ENCODE data around the gene LMOD1. TPM values are rescaled to one million over a fixed set of nuclear protein-coding genes. Genes with fewer than 3 reads are reported as not detected.

The LMOD1 gene
- total RNA-seq, 1 experiment from 2014 or later = not detected

- peak overlapping the region; percentile 33 for H3K27ac Mint-ChIP-seq (ENCODE audit: unreplicated experiment)
- peaks cover 9% of the 10 kb centered on the region for H3K4me1 Mint-ChIP-seq (ENCODE audit: low read depth, unreplicated experiment)
- no peak for TF ChIP-seq CTCF (IDR thresholded peaks at IDR 0.05; ENCODE audit: unreplicated experiment)
- CTCF ChIA-PET = interaction anchor here (0.6 to 2.0 kb wide), 4 partner anchors 18 to 207 kb away, joined by 3 to 10 read pairs (median 4); partner anchors contain the start of gene IPO9
- H3K4me3 Mint-ChIP-seq (ENCODE audit: low read depth, unreplicated experiment) = peak overlapping the region; percentile 96
- DNase-seq = peak; percentile 79
- peaks cover 26% of the 10 kb centered on the region for H3K36me3 Mint-ChIP-seq (ENCODE audit: insufficient read depth, unreplicated experiment)
- no peaks in the 10 kb centered on the region for H3K9me3 Mint-ChIP-seq (ENCODE audit: low read depth, unreplicated experiment)
- intact Hi-C loops (cut with micrococcal nuclease; ENCODE audit: unreplicated experiment) = loop anchor here (5.0 kb wide), 1 partner anchor 270 kb away; no protein-coding TSS in a partner anchor
- no TSS peak for BruUV-seq (replicated peaks)
- H3K27me3 Mint-ChIP-seq (ENCODE audit: unreplicated experiment) = no peaks in the 10 kb centered on the region
These were observed 35.8 kb upstream of the LMOD1 start for GRCh38 chr1:201982082-201982622.

- Mint-ChIP-seq H3K4me3 (ENCODE audit: low read depth, unreplicated experiment) (no peak overlapping the region), H3K27ac (ENCODE audit: unreplicated experiment) (peak overlapping the region; percentile 67), H3K9me3 (ENCODE audit: low read depth, unreplicated experiment) (no peaks in the 10 kb centered on the region), H3K36me3 (ENCODE audit: insufficient read depth, unreplicated experiment) (peaks cover 57% of the 10 kb centered on the region), H3K4me1 (ENCODE audit: low read depth, unreplicated experiment) (no peaks in the 10 kb centered on the region), H3K27me3 (ENCODE audit: unreplicated experiment) (no peaks in the 10 kb centered on the region)
- intact Hi-C loops (cut with micrococcal nuclease; ENCODE audit: unreplicated experiment) = no loop called here
- CTCF ChIA-PET = interaction anchor here (5.1 kb wide), 1 partner anchor 75 kb away, joined by 74 read pairs; no protein-coding TSS in a partner anchor
- no peak for DNase-seq
- BruUV-seq (replicated peaks) = no TSS peak
- TF ChIP-seq CTCF (IDR thresholded peaks at IDR 0.05; ENCODE audit: unreplicated experiment) = no peak
These were observed 24.2 kb upstream of the LMOD1 start for GRCh38 chr1:201970334-201971159.

- intact Hi-C loops (cut with micrococcal nuclease; ENCODE audit: unreplicated experiment) = no loop called here
These were observed 22.0 kb upstream of the LMOD1 start for GRCh38 chr1:201968202-201968925.

More at GRCh38 chr1:201968202-201968925, 22.0 kb upstream of the LMOD1 start:
- CTCF ChIA-PET = interaction anchor here (0.7 kb wide), 4 partner anchors 72 to 1286 kb away, joined by 3 to 4 read pairs (median 3); no protein-coding TSS in a partner anchor
- no peaks in the 10 kb centered on the region for H3K27me3 Mint-ChIP-seq (ENCODE audit: unreplicated experiment)
- no peak overlapping the region for H3K27ac Mint-ChIP-seq (ENCODE audit: unreplicated experiment)
- H3K4me1 Mint-ChIP-seq (ENCODE audit: low read depth, unreplicated experiment) = no peaks in the 10 kb centered on the region
- peaks cover 70% of the 10 kb centered on the region for H3K36me3 Mint-ChIP-seq (ENCODE audit: insufficient read depth, unreplicated experiment)
- no peak overlapping the region for H3K4me3 Mint-ChIP-seq (ENCODE audit: low read depth, unreplicated experiment)
- H3K9me3 Mint-ChIP-seq (ENCODE audit: low read depth, unreplicated experiment) = no peaks in the 10 kb centered on the region
- no TSS peak for BruUV-seq (replicated peaks)
- DNase-seq = no peak
- no peak for TF ChIP-seq CTCF (IDR thresholded peaks at IDR 0.05; ENCODE audit: unreplicated experiment)

All from Calu3 (cell line).